PC-9 (cell line): ENCODE measurements around the gene THNSL1. TPM values are rescaled to one million over a fixed set of nuclear protein-coding genes. Genes with fewer than 3 reads are reported as not detected.

Experiments used
- BruUV-seq: library from RNA; stranded (reverse); fragments of 400-500 nt; replicated peaks from 2 replicates; lab custom pipeline; 2021; lab: Mats Ljungman, UMichigan
- CTCF ChIA-PET: fragments of 300-600 bp; sonication (Branson Sonifier 250); formaldehyde crosslinking; loops from one replicate; lab custom pipeline; 2022; ENCODE audit warnings: antibody characterized with exemption; lab: Charles Lee
- POLR2A ChIA-PET: fragments of 300-600 bp; sonication (Branson Sonifier 250); formaldehyde crosslinking; loops from one replicate; lab custom pipeline; 2022; ENCODE audit warnings: antibody characterized with exemption; ENCODE audit not compliant: unreplicated experiment; lab: Charles Lee
- DNase-seq, 2 experiments: peaks; one replicate each; pipeline versions ENCODE4 v3.0.0 to v3.0.0-alpha.2; 2015 to 2022; ENCODE audit warnings: mixed read lengths in 1 of 2
- H2AFZ ChIP-seq: fragments of 200-600 bp; sonication (generic); 2 replicates; pipeline ENCODE4 v1.8.1; 2017; ENCODE audit warnings: antibody characterized with exemption
- H3F3A ChIP-seq: fragments of 200-600 bp; sonication (generic); 2 replicates; pipeline ENCODE4 v1.8.1; 2017; ENCODE audit warnings: antibody characterized with exemption, mild to moderate bottlenecking, low read depth; ENCODE audit not compliant: insufficient read depth
- H3K27ac ChIP-seq: fragments of 200-600 bp; sonication (generic); 2 replicates; pipeline ENCODE4 v1.6.1; 2016; ENCODE audit warnings: mixed run types
- H3K27me3 ChIP-seq: fragments of 200-600 bp; sonication (generic); 2 replicates; pipeline ENCODE4 v1.6.1; 2016; ENCODE audit warnings: low read depth, mixed run types; ENCODE audit not compliant: insufficient read depth
- H3K36me3 ChIP-seq: fragments of 200-600 bp; sonication (generic); 2 replicates; pipeline ENCODE4 v1.6.1; 2016; ENCODE audit warnings: low read depth, mixed run types
- H3K4me1 ChIP-seq: fragments of 200-600 bp; sonication (generic); replicated peaks from 2 replicates; pipeline ENCODE4 v1.6.1; 2016; ENCODE audit warnings: mixed run types; ENCODE audit not compliant: insufficient read depth
- H3K4me2 ChIP-seq: fragments of 200-600 bp; sonication (generic); 2 replicates; pipeline ENCODE4 v1.6.1; 2017; ENCODE audit warnings: mixed run types
- H3K4me3 ChIP-seq: fragments of 200-600 bp; sonication (generic); 2 replicates; pipeline ENCODE4 v1.6.1; 2016; ENCODE audit warnings: mixed run types
- H3K79me2 ChIP-seq: fragments of 200-600 bp; sonication (generic); 2 replicates; pipeline ENCODE4 v1.6.1; 2017; ENCODE audit warnings: low read depth, mixed run types
- H3K9me2 ChIP-seq: fragments of 200-600 bp; sonication (generic); 2 replicates; pipeline ENCODE4 v1.8.1; 2017; ENCODE audit warnings: mild to moderate bottlenecking; ENCODE audit not compliant: insufficient read depth
- H3K9me3 ChIP-seq: fragments of 200-600 bp; sonication (generic); 2 replicates; pipeline ENCODE4 v1.8.1; 2016; ENCODE audit warnings: low read depth; ENCODE audit not compliant: insufficient read depth
- H4K20me1 ChIP-seq: fragments of 200-600 bp; sonication (generic); 2 replicates; pipeline ENCODE4 v1.8.1; 2017; ENCODE audit not compliant: insufficient read depth
- CTCF ChIP-seq: fragments of 200-600 bp; sonication (generic); conservative IDR thresholded peaks from 2 replicates; pipeline ENCODE4 v1.6.1; 2017; ENCODE audit warnings: mixed run types, antibody characterized with exemption, mild to moderate bottlenecking, moderate library complexity
- EZH2 ChIP-seq: fragments of 200-600 bp; sonication (generic); IDR thresholded peaks from 2 replicates; pipeline ENCODE4 v1.8.0; 2017; ENCODE audit warnings: antibody characterized with exemption, low read depth
- intact Hi-C: fragments of 100-400 bp; cut with micrococcal nuclease; formaldehyde crosslinking; loops from one replicate; pipeline ENCODE4 v1.10.0; 2022; ENCODE audit not compliant: unreplicated experiment
- total RNA-seq: library from RNA; stranded (reverse); gene quantifications from 2 replicates; pipeline ENCODE4 v1.2.3, GENCODE V29; 2021

The THNSL1 gene
- total RNA-seq, 1 experiment from 2014 or later: 6.8 TPM

- TF ChIP-seq CTCF (peak; percentile 48; the same call in 1 of the 2 replicates), EZH2 (no peak)
- CTCF ChIA-PET: no interaction called here
- no TSS peak for BruUV-seq
- Histone ChIP-seq H3K9me2 (no peaks in the 10 kb centered on the region), H3K4me2 (no peak overlapping the region), H2AFZ (no peak overlapping the region), H3F3A (no peaks in the 10 kb centered on the region), H3K79me2 (no peaks in the 10 kb centered on the region), H3K4me1 (no peaks in the 10 kb centered on the region; the same call in 1 of the 2 replicates), H3K4me3 (no peak overlapping the region), H3K9me3 (peaks cover 8% of the 10 kb centered on the region; the same call in 1 of the 2 replicates), H3K27ac (no peak overlapping the region), H3K36me3 (no peaks in the 10 kb centered on the region), H3K27me3 (no peaks in the 10 kb centered on the region), H4K20me1 (no peaks in the 10 kb centered on the region)
- intact Hi-C loops: loop anchor here (1.0 to 2.0 kb wide), 2 partner anchors 55 to 200 kb away; no protein-coding TSS in a partner anchor
- no peak for DNase-seq
- POLR2A ChIA-PET: no interaction called here
Observed at GRCh38 chr10:25026463-25026862, 10.1 kb downstream of the THNSL1 start.

GRCh38 chr10:25028711-25029110 is 12.3 kb downstream of the THNSL1 start:
- Histone ChIP-seq H3K4me1 (no peaks in the 10 kb centered on the region; the same call in 1 of the 2 replicates), H3K36me3 (no peaks in the 10 kb centered on the region), H2AFZ (no peak overlapping the region), H3F3A (no peaks in the 10 kb centered on the region), H3K9me3 (peaks cover 8% of the 10 kb centered on the region; the same call in 1 of the 2 replicates), H3K79me2 (no peaks in the 10 kb centered on the region), H3K4me2 (no peak overlapping the region), H3K27ac (no peak overlapping the region), H4K20me1 (no peaks in the 10 kb centered on the region), H3K9me2 (no peaks in the 10 kb centered on the region), H3K4me3 (no peak overlapping the region), H3K27me3 (no peaks in the 10 kb centered on the region)
- POLR2A ChIA-PET: no interaction called here
- CTCF ChIA-PET: interaction anchor here (0.6 kb wide), 1 partner anchor 54 kb away, joined by 3 read pairs; no protein-coding TSS in a partner anchor
- no TSS peak for BruUV-seq
- no peak for DNase-seq
- intact Hi-C loops: no loop called here
- no peak for TF ChIP-seq CTCF
- no peak for TF ChIP-seq EZH2

- no peaks in the 10 kb centered on the region for H4K20me1 ChIP-seq
- H3K4me3 ChIP-seq: no peak overlapping the region
- TF ChIP-seq CTCF (no peak), EZH2 (no peak)
- intact Hi-C loops: no loop called here
- CTCF ChIA-PET: no interaction called here
- H2AFZ ChIP-seq: no peak overlapping the region
- no peak overlapping the region for H3K4me2 ChIP-seq
- no peaks in the 10 kb centered on the region for H3K36me3 ChIP-seq
- no peaks in the 10 kb centered on the region for H3K27me3 ChIP-seq
- H3K9me2 ChIP-seq: no peaks in the 10 kb centered on the region
- BruUV-seq: no TSS peak
- H3K4me1 ChIP-seq: no peaks in the 10 kb centered on the region; the same call in 1 of the 2 replicates
- POLR2A ChIA-PET: no interaction called here
- H3F3A ChIP-seq: no peaks in the 10 kb centered on the region
- no peaks in the 10 kb centered on the region for H3K79me2 ChIP-seq
- no peak for DNase-seq
- peaks cover 8% of the 10 kb centered on the region; the same call in 1 of the 2 replicates for H3K9me3 ChIP-seq
- no peak overlapping the region for H3K27ac ChIP-seq
Observed at GRCh38 chr10:25029519-25029918, 13.1 kb downstream of the THNSL1 start.
